Uterus (tissue), 4 donors: Measurements from ENCODE around the gene SLC35A4. TPM values are rescaled to one million over a fixed set of nuclear protein-coding genes. Genes with fewer than 3 reads are reported as not detected.
"Not testable (repeated sequence)": the region's sequence is repeated elsewhere in the genome, so short reads cannot be mapped to it uniquely, and the experiment has no call there.

Experiments used
- DNase-seq, 2 donors: peaks; one replicate each; pipeline ENCODE4 v3.0.0-alpha.2; 2019 to 2020
- H3K27ac ChIP-seq, 2 donors: fragments of 200-600 bp; sonication (generic); 1 replicate in 1 of 2; 2 replicates in 1 of 2; pipeline ENCODE4 v1.5.1; 2016 to 2018
- H3K27me3 ChIP-seq, 2 donors: fragments of 200-600 bp; sonication (generic); one replicate each; pipeline ENCODE4 v1.5.1; 2018 to 2019; ENCODE audit warnings: control low read depth in 1 of 2
- H3K36me3 ChIP-seq, 2 donors: fragments of 200-600 bp; sonication (generic); one replicate each; pipeline ENCODE4 v1.5.1; 2019; ENCODE audit warnings: control low read depth in 1 of 2
- H3K4me1 ChIP-seq, 2 donors: fragments of 200-600 bp; sonication (generic); one replicate each; pipeline ENCODE4 v1.5.1; 2018 to 2019; ENCODE audit warnings: control low read depth in 1 of 2
- H3K4me3 ChIP-seq, 2 donors: fragments of 200-600 bp; sonication (generic); 1 replicate in 1 of 2; 2 replicates in 1 of 2; pipeline ENCODE4 v1.5.1; 2018 to 2019; ENCODE audit warnings: mild to moderate bottlenecking in 1 of 2
- H3K9me3 ChIP-seq, 2 donors: fragments of 200-600 bp; sonication (generic); one replicate each; pipeline ENCODE4 v1.5.1; 2019; ENCODE audit warnings: control low read depth in 1 of 2
- POLR2A ChIP-seq, 2 donors: fragments of 450-650 bp; IDR thresholded peaks; one replicate each; pipeline ENCODE4 v1.6.1; 2016; ENCODE audit warnings: antibody characterized with exemption in 2 of 2, mild to moderate bottlenecking in 1 of 2, moderate library complexity in 1 of 2
- intact Hi-C: fragments of 100-400 bp; cut with DNase I; formaldehyde crosslinking; loops from one replicate; pipeline ENCODE4 v1.15.1; 2023; ENCODE audit warnings: low total_unique reads
- total RNA-seq, 4 donors: library from RNA; depleted of rRNA in 3 of 4; stranded (reverse); fragments of >200 nt in 3 of 4; gene quantifications; one replicate each; pipeline versions ENCODE4 v1.1.0 to v1.2.4, GENCODE V29; 2014 to 2023
- TF ChIP-seq, protein P1 (sequence below), 4 experiments: fragments of 200-600 bp in 2 of 4; fragments of 450-650 bp in 2 of 4; sonication (generic) in 2 of 4; IDR thresholded peaks; one replicate each; pipeline ENCODE4 v1.5.1; 2016 to 2019; ENCODE audit warnings: antibody characterized with exemption in 4 of 4, mild to moderate bottlenecking in 2 of 4, moderate library complexity in 1 of 4
- donor health status: DM: yes; HTN: yes; CAD: no.

The SLC35A4 gene
- total RNA-seq, 4 donors from 2014 or later, result 6.4 to 39.7 (median 21.7) TPM

DNA sequence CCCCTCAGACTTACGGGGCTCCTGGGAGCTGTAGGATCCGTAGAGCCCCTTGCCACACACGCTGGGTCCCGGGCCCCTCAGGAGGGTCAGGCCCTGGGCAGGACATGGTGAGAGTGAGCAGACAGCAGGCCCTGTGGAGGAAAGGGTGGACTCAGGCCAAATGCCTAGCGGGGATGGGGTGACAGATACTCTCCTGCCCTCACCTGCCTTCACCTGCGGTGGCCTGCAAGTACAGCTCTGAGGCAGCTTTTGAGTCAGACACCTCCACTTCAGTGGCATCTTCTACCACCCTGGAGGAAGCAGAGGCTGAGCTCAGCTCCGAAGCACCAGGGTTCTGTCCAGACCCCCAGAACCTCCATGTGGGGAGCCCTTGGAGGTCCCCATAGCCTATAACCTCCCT is 26.2 kb downstream of the SLC35A4 start:
- Histone ChIP-seq H3K4me3 (no peak overlapping the region), H3K27me3 (no peaks in the 10 kb centered on the region), H3K27ac (no peak overlapping the region), H3K9me3 (no peaks in the 10 kb centered on the region), H3K36me3 (no peaks in the 10 kb centered on the region), H3K4me1 (no peaks in the 10 kb centered on the region)
- no peak for DNase-seq
- intact Hi-C loops, result no loop called here
- TF ChIP-seq POLR2A (IDR thresholded peaks at IDR 0.05), result no peak

GRCh38 chr5:140591747-140592372 is 27.2 kb downstream of the SLC35A4 start:
- Histone ChIP-seq H3K4me1 (no peaks in the 10 kb centered on the region), H3K27me3 (no peaks in the 10 kb centered on the region), H3K36me3 (no peaks in the 10 kb centered on the region), H3K9me3 (no peaks in the 10 kb centered on the region), H3K4me3 (no peak overlapping the region), H3K27ac (no peak overlapping the region)
- TF ChIP-seq POLR2A (IDR thresholded peaks at IDR 0.05), result no peak
- TF ChIP-seq, protein P1, sequence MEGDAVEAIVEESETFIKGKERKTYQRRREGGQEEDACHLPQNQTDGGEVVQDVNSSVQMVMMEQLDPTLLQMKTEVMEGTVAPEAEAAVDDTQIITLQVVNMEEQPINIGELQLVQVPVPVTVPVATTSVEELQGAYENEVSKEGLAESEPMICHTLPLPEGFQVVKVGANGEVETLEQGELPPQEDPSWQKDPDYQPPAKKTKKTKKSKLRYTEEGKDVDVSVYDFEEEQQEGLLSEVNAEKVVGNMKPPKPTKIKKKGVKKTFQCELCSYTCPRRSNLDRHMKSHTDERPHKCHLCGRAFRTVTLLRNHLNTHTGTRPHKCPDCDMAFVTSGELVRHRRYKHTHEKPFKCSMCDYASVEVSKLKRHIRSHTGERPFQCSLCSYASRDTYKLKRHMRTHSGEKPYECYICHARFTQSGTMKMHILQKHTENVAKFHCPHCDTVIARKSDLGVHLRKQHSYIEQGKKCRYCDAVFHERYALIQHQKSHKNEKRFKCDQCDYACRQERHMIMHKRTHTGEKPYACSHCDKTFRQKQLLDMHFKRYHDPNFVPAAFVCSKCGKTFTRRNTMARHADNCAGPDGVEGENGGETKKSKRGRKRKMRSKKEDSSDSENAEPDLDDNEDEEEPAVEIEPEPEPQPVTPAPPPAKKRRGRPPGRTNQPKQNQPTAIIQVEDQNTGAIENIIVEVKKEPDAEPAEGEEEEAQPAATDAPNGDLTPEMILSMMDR (IDR thresholded peaks at IDR 0.05), result no peak
- no peak for DNase-seq
- intact Hi-C loops, result no loop called here

DNA sequence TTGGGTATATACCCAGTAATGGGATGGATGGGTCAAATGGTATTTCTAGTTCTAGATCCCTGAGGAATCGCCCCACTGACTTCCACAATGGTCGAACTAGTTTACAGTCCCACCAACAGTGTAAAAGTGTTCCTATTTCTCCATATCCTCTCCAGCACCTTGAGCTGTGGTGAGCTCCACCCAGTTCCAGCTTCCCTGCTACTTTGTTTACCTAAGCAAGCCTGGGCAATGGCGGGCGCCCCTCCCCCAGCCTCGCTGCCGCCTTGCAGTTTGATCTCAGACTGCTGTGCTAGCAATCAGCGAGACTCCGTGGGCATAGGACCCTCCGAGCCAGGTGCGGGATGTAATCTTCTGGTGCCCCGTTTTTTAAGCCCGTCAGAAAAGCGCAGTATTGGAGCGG is 28.4 kb downstream of the SLC35A4 start:
- H3K4me3 ChIP-seq, H3K4me1 ChIP-seq, H3K36me3 ChIP-seq, H3K9me3 ChIP-seq, H3K27me3 ChIP-seq, intact Hi-C loops, DNase-seq, H3K27ac ChIP-seq: not testable (repeated sequence)

DNA sequence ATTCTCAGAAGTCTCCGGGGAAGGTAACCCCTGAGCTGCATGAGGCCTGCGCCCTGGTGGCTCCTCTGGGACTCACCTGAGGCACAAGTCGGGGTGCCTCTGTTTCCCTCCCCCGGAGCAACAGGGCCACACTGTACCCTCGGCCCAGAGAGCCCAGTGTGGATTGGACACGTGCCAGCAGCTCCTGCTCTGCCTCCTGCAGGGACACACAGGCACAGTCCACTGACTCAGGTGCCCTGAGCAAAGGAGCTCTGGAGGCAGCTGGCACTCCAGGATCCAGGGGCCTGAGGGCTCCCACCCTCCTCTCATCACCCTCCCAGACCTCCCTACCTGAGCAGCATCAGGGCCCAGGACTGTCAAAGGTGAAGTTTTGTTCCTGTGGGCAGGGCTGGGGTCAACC is 29.5 kb downstream of the SLC35A4 start:
- Histone ChIP-seq H3K4me1 (no peaks in the 10 kb centered on the region), H3K27ac (no peak overlapping the region), H3K36me3 (no peaks in the 10 kb centered on the region), H3K27me3 (no peaks in the 10 kb centered on the region), H3K9me3 (no peaks in the 10 kb centered on the region), H3K4me3 (no peak overlapping the region)
- intact Hi-C loops, result no loop called here
- TF ChIP-seq POLR2A (IDR thresholded peaks at IDR 0.05), result no peak
- TF ChIP-seq, protein P1 (IDR thresholded peaks at IDR 0.05), result no peak
- no peak for DNase-seq

- intact Hi-C loops, result no loop called here
- DNase-seq, result no peak
- no peaks in the 10 kb centered on the region for H3K27me3 ChIP-seq
- no peaks in the 10 kb centered on the region for H3K36me3 ChIP-seq
- TF ChIP-seq, protein P1 (IDR thresholded peaks at IDR 0.05), result no peak
- TF ChIP-seq POLR2A (IDR thresholded peaks at IDR 0.05), result no peak
- H3K4me1 ChIP-seq, result no peaks in the 10 kb centered on the region
- no peak overlapping the region for H3K4me3 ChIP-seq
- H3K9me3 ChIP-seq, result no peaks in the 10 kb centered on the region
- H3K27ac ChIP-seq, result no peak overlapping the region
Observed at GRCh38 chr5:140595538-140596300, 31.1 kb downstream of the SLC35A4 start.

DNA sequence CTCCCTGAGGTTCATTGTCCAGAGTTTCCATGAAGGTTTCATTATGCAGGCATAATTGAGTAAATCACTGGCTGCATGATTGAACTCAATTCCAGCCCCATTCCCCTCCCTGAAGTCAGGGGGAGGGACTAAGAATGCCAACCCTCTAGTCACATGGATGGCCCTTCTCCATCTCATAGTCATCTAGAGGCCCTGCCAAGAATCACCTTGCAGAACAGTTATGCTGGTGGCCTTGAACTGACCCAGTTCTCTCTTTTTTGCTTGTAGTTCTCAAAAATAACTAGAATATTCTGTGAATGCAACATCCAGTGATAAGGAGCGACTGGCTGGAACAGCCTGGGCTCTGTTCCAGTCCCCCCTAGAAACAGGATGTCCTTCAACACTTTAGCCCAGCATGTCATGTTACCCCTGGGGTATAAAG is 31.7 kb downstream of the SLC35A4 start:
- DNase-seq, result no peak
- Histone ChIP-seq H3K4me3 (no peak overlapping the region), H3K4me1 (no peaks in the 10 kb centered on the region), H3K9me3 (no peaks in the 10 kb centered on the region), H3K36me3 (no peaks in the 10 kb centered on the region), H3K27me3 (no peaks in the 10 kb centered on the region), H3K27ac (no peak overlapping the region)
- TF ChIP-seq, protein P1 (IDR thresholded peaks at IDR 0.05), result no peak
- TF ChIP-seq POLR2A (IDR thresholded peaks at IDR 0.05), result no peak
- intact Hi-C loops, result no loop called here
